Measurements from ENCODE around the gene MTMR12.
A peak's percentile ranks its signal among the peaks of the same experiment; 100 is the strongest.

MTMR12 gene

GRCh38 chr5:32312197-32312594, 543 bp downstream of the MTMR12 start:
- in situ Hi-C loops (cut with MboI; ENCODE audit: low sequenced_read_pairs, unreplicated experiment): no loop called here
- peak; percentile 61 for DNase-seq (ENCODE audit: low spot score)
- TF ChIP-seq CTCF (IDR thresholded peaks at IDR 0.05; ENCODE audit: borderline replicate concordance, control extremely low read depth, extremely low read depth, insufficient read depth, missing control alignments): no peak

- TF ChIP-seq CTCF (IDR thresholded peaks at IDR 0.05; ENCODE audit: borderline replicate concordance, control extremely low read depth, extremely low read depth, insufficient read depth, missing control alignments): no peak
- in situ Hi-C loops (cut with MboI; ENCODE audit: low sequenced_read_pairs, unreplicated experiment): no loop called here
- DNase-seq (ENCODE audit: low spot score): no peak
Measured at GRCh38 chr5:32311404-32312196, 1.1 kb downstream of the MTMR12 start.

GRCh38 chr5:32309761-32310160, 3.0 kb downstream of the MTMR12 start:
- DNase-seq (ENCODE audit: low spot score): no peak
- in situ Hi-C loops (cut with MboI; ENCODE audit: low sequenced_read_pairs, unreplicated experiment): no loop called here
- TF ChIP-seq CTCF (IDR thresholded peaks at IDR 0.05; ENCODE audit: borderline replicate concordance, control extremely low read depth, extremely low read depth, insufficient read depth, missing control alignments): no peak

- in situ Hi-C loops (cut with MboI; ENCODE audit: low sequenced_read_pairs, unreplicated experiment): no loop called here
- no peak for TF ChIP-seq CTCF (IDR thresholded peaks at IDR 0.05; ENCODE audit: borderline replicate concordance, control extremely low read depth, extremely low read depth, insufficient read depth, missing control alignments)
Measured at GRCh38 chr5:32308946-32309345, 3.8 kb downstream of the MTMR12 start.

GRCh38 chr5:32307769-32308194, 5.0 kb downstream of the MTMR12 start:
- TF ChIP-seq CTCF (IDR thresholded peaks at IDR 0.05; ENCODE audit: borderline replicate concordance, control extremely low read depth, extremely low read depth, insufficient read depth, missing control alignments): no peak
- in situ Hi-C loops (cut with MboI; ENCODE audit: low sequenced_read_pairs, unreplicated experiment): no loop called here
- no peak for DNase-seq (ENCODE audit: low spot score)

More at GRCh38 chr5:32308946-32309345, 3.8 kb downstream of the MTMR12 start:
- DNase-seq (ENCODE audit: low spot score): no peak

GRCh38 chr5:32304622-32305021, 8.1 kb downstream of the MTMR12 start:
- in situ Hi-C loops (cut with MboI; ENCODE audit: low sequenced_read_pairs, unreplicated experiment): no loop called here
- no peak for DNase-seq (ENCODE audit: low spot score)
- TF ChIP-seq CTCF (IDR thresholded peaks at IDR 0.05; ENCODE audit: borderline replicate concordance, control extremely low read depth, extremely low read depth, insufficient read depth, missing control alignments): no peak

Measured in GM13976 (cell line).